Measurements from ENCODE around the gene COP1. TPM values are rescaled to one million over a fixed set of nuclear protein-coding genes. Genes with fewer than 3 reads are reported as not detected.

The COP1 gene
- total RNA-seq, 1 experiment from 2014 or later, result 35.8 TPM

GRCh38 chr1:176136891-176137290, 70.2 kb downstream of the COP1 start:
- POLR2A ChIA-PET (ENCODE audit: low non-redundant PET), result no interaction called here
- Histone ChIP-seq H3K9me3 (ENCODE audit: low read depth, low read length, poor library complexity, severe bottlenecking) (no peaks in the 10 kb centered on the region), H3K27me3 (replicated peaks; ENCODE audit: insufficient read depth, low read depth, low read length, poor library complexity) (no peaks in the 10 kb centered on the region), H3K36me3 (ENCODE audit: insufficient read depth, low read length, poor library complexity, severe bottlenecking) (no peaks in the 10 kb centered on the region), H3K4me1 (ENCODE audit: insufficient read depth, low read length, poor library complexity, severe bottlenecking) (no peaks in the 10 kb centered on the region), H3K27ac (ENCODE audit: low read depth, low read length, poor library complexity, severe bottlenecking) (no peak overlapping the region), H3K4me3 (ENCODE audit: low read depth, low read length, poor library complexity, severe bottlenecking) (no peak overlapping the region)
- DNase-seq (ENCODE audit: low spot score), result no peak
- TF ChIP-seq EZH2 (IDR thresholded peaks at IDR 0.05; ENCODE audit: borderline replicate concordance, low read depth, low read length, poor library complexity, severe bottlenecking), result no peak
- TF ChIP-seq, protein P1, sequence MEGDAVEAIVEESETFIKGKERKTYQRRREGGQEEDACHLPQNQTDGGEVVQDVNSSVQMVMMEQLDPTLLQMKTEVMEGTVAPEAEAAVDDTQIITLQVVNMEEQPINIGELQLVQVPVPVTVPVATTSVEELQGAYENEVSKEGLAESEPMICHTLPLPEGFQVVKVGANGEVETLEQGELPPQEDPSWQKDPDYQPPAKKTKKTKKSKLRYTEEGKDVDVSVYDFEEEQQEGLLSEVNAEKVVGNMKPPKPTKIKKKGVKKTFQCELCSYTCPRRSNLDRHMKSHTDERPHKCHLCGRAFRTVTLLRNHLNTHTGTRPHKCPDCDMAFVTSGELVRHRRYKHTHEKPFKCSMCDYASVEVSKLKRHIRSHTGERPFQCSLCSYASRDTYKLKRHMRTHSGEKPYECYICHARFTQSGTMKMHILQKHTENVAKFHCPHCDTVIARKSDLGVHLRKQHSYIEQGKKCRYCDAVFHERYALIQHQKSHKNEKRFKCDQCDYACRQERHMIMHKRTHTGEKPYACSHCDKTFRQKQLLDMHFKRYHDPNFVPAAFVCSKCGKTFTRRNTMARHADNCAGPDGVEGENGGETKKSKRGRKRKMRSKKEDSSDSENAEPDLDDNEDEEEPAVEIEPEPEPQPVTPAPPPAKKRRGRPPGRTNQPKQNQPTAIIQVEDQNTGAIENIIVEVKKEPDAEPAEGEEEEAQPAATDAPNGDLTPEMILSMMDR (conservative IDR thresholded peaks at IDR 0.05; ENCODE audit: low read depth, low read length), result no peak
- no TSS peak for BruUV-seq (replicated peaks)
- CTCF ChIA-PET, result no interaction called here
- intact Hi-C loops (cut with micrococcal nuclease; ENCODE audit: unreplicated experiment), result no loop called here

- intact Hi-C loops (cut with micrococcal nuclease; ENCODE audit: unreplicated experiment), result no loop called here
- no peaks in the 10 kb centered on the region for H3K9me3 ChIP-seq (ENCODE audit: low read depth, low read length, poor library complexity, severe bottlenecking)
- POLR2A ChIA-PET (ENCODE audit: low non-redundant PET), result no interaction called here
- no peak overlapping the region for H3K27ac ChIP-seq (ENCODE audit: low read depth, low read length, poor library complexity, severe bottlenecking)
- BruUV-seq (replicated peaks), result no TSS peak
- no peaks in the 10 kb centered on the region for H3K27me3 ChIP-seq (replicated peaks; ENCODE audit: insufficient read depth, low read depth, low read length, poor library complexity)
- no peaks in the 10 kb centered on the region for H3K36me3 ChIP-seq (ENCODE audit: insufficient read depth, low read length, poor library complexity, severe bottlenecking)
- H3K4me1 ChIP-seq (ENCODE audit: insufficient read depth, low read length, poor library complexity, severe bottlenecking), result no peaks in the 10 kb centered on the region
- no peak for DNase-seq (ENCODE audit: low spot score)
- no peak overlapping the region for H3K4me3 ChIP-seq (ENCODE audit: low read depth, low read length, poor library complexity, severe bottlenecking)
- CTCF ChIA-PET, result no interaction called here
- TF ChIP-seq, protein P1 (conservative IDR thresholded peaks at IDR 0.05; ENCODE audit: low read depth, low read length), result no peak
- no peak for TF ChIP-seq EZH2 (IDR thresholded peaks at IDR 0.05; ENCODE audit: borderline replicate concordance, low read depth, low read length, poor library complexity, severe bottlenecking)
These were observed 72.4 kb downstream of the COP1 start for GRCh38 chr1:176134666-176135065.

- TF ChIP-seq, protein P1 (conservative IDR thresholded peaks at IDR 0.05; ENCODE audit: low read depth, low read length), result no peak
- no peak for TF ChIP-seq EZH2 (IDR thresholded peaks at IDR 0.05; ENCODE audit: borderline replicate concordance, low read depth, low read length, poor library complexity, severe bottlenecking)
- BruUV-seq (replicated peaks), result no TSS peak
- H3K4me1 ChIP-seq (ENCODE audit: insufficient read depth, low read length, poor library complexity, severe bottlenecking), result no peaks in the 10 kb centered on the region
- no peaks in the 10 kb centered on the region for H3K36me3 ChIP-seq (ENCODE audit: insufficient read depth, low read length, poor library complexity, severe bottlenecking)
- ChIA-PET CTCF (no interaction called here), POLR2A (ENCODE audit: low non-redundant PET) (no interaction called here)
- no peak overlapping the region for H3K4me3 ChIP-seq (ENCODE audit: low read depth, low read length, poor library complexity, severe bottlenecking)
- no peak for DNase-seq (ENCODE audit: low spot score)
- intact Hi-C loops (cut with micrococcal nuclease; ENCODE audit: unreplicated experiment), result no loop called here
- H3K27me3 ChIP-seq (replicated peaks; ENCODE audit: insufficient read depth, low read depth, low read length, poor library complexity), result no peaks in the 10 kb centered on the region
- peaks cover 8% of the 10 kb centered on the region for H3K9me3 ChIP-seq (ENCODE audit: low read depth, low read length, poor library complexity, severe bottlenecking)
- no peak overlapping the region for H3K27ac ChIP-seq (ENCODE audit: low read depth, low read length, poor library complexity, severe bottlenecking)
These were observed 84.8 kb downstream of the COP1 start for GRCh38 chr1:176122282-176122681.

Data from A673 (cell line).